IPS DF 6.9 (cell line): Measurements from ENCODE around the gene PLIN5.

Experiments
- DNase-seq: peaks from one replicate; pipeline ENCODE4 v3.0.0-alpha.2; 2013; ENCODE audit warnings: low read depth, low spot score
- H3K27ac ChIP-seq: one replicate; pipeline ENCODE4 v1.5.1; 2013; ENCODE audit warnings: low read length, control low read depth
- H3K27me3 ChIP-seq: 2 replicates; pipeline ENCODE4 v1.6.1; 2013; ENCODE audit warnings: mild to moderate bottlenecking, low read length; ENCODE audit not compliant: control insufficient read depth, insufficient read depth
- H3K36me3 ChIP-seq: 2 replicates; pipeline ENCODE4 v1.6.1; 2013; ENCODE audit warnings: low read length; ENCODE audit not compliant: control insufficient read depth, insufficient read depth
- H3K4me1 ChIP-seq: 2 replicates; pipeline ENCODE4 v1.6.1; 2013; ENCODE audit warnings: low read length; ENCODE audit not compliant: control insufficient read depth, insufficient read depth
- H3K4me3 ChIP-seq: 2 replicates; pipeline ENCODE4 v1.5.1; 2013; ENCODE audit warnings: mild to moderate bottlenecking, low read length
- H3K9me3 ChIP-seq: 2 replicates; pipeline ENCODE4 v1.6.1; 2013; ENCODE audit warnings: low read length, inconsistent platforms; ENCODE audit not compliant: control insufficient read depth, insufficient read depth
- WGBS: extraction: QIAGEN DNeasy Blood & Tissue Kit; methylation state at CpG from one replicate; pipeline ENCODE4 v1.1.7; 2013; ENCODE audit warnings: mixed read lengths, missing lambda C conversion rate; ENCODE audit not compliant: insufficient read length, insufficient coverage; 5-methylcytosine and 5-hydroxymethylcytosine counted together

Gene PLIN5

GRCh38 chr19:4577020-4577782 lies 42.2 kb upstream of the PLIN5 start:
- Histone ChIP-seq H3K27me3 (no peaks in the 10 kb centered on the region), H3K4me1 (0 out of 2 replicates have a peak, but pooled peaks cover 1% of the 10 kb centered on the region), H3K27ac (no peak overlapping the region), H3K4me3 (no peak overlapping the region), H3K9me3 (no peaks in the 10 kb centered on the region), H3K36me3 (no peaks in the 10 kb centered on the region)
- no peak for DNase-seq
- WGBS = no CpG with 5 or more reads among the region's 5 CpGs

- no peak for DNase-seq
- Histone ChIP-seq H3K9me3 (no peaks in the 10 kb centered on the region), H3K27ac (no peak overlapping the region), H3K36me3 (no peaks in the 10 kb centered on the region), H3K4me3 (no peak overlapping the region), H3K27me3 (no peaks in the 10 kb centered on the region), H3K4me1 (0 out of 2 replicates have a peak, but pooled peaks cover 1% of the 10 kb centered on the region)
- no CpG with 5 or more reads among the region's 17 CpGs for WGBS
Observed at GRCh38 chr19:4576016-4576933, 41.3 kb upstream of the PLIN5 start.

- Histone ChIP-seq H3K4me3 (no peak overlapping the region), H3K36me3 (no peaks in the 10 kb centered on the region), H3K4me1 (0 out of 2 replicates have a peak, but pooled peaks cover 1% of the 10 kb centered on the region), H3K9me3 (no peaks in the 10 kb centered on the region), H3K27ac (no peak overlapping the region), H3K27me3 (no peaks in the 10 kb centered on the region)
- no CpG with 5 or more reads among the region's 19 CpGs for WGBS
- no peak for DNase-seq
Observed at GRCh38 chr19:4575267-4576015, 40.4 kb upstream of the PLIN5 start.

DNA sequence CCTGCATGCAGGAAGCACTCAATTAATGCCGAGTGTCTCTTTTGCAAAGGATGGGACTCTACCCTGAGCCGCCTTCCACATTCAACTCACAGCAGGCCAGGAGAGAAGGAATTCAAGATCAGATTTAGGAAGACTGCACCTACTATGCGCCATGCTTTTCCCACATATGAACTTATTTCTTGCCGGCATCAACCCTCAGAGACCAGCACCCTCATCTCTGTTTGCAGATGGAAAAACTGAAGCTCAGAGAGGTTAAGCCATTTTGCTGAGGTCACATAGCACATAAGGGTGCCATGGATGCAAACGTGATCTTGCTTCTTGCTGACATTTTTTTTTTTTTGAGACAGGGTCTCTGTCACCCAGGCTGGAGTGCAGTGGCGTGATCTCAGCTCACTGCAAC lies 38.7 kb upstream of the PLIN5 start:
- H3K36me3 ChIP-seq = no peaks in the 10 kb centered on the region
- no peak for DNase-seq
- no peak overlapping the region for H3K4me3 ChIP-seq
- H3K27ac ChIP-seq = no peak overlapping the region
- no peaks in the 10 kb centered on the region for H3K27me3 ChIP-seq
- WGBS = no CpG with 5 or more reads among the region's 6 CpGs
- H3K9me3 ChIP-seq = no peaks in the 10 kb centered on the region
- H3K4me1 ChIP-seq = 0 out of 2 replicates have a peak, but pooled peaks cover 1% of the 10 kb centered on the region

- no peak overlapping the region for H3K4me3 ChIP-seq
- no peaks in the 10 kb centered on the region for H3K9me3 ChIP-seq
- H3K4me1 ChIP-seq = 0 out of 2 replicates have a peak, but pooled peaks cover 1% of the 10 kb centered on the region
- no peaks in the 10 kb centered on the region for H3K36me3 ChIP-seq
- no CpG with 5 or more reads among the region's 22 CpGs for WGBS
- no peak overlapping the region for H3K27ac ChIP-seq
- DNase-seq = no peak
- H3K27me3 ChIP-seq = no peaks in the 10 kb centered on the region
Observed at GRCh38 chr19:4571305-4571917, 36.4 kb upstream of the PLIN5 start.

DNA sequence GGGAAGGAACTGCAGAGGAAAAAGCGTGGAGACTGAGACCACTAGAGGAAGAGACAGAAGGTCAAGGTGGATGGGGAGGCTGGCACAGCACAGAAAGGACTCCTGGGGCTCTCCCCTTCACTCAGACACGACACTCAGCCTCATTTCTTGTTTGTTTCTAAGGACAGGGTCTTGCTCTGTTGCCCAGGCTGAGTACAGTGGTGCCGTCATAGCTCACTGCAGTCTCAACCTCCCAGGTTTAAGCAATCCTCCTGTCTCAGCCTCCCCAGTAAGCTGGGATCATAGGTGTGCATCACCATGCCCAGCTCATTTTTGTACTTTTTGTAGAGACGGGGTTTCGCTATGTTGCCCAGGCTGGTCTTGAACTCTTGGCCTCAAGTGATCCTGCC lies 35.9 kb upstream of the PLIN5 start:
- Histone ChIP-seq H3K27me3 (no peaks in the 10 kb centered on the region), H3K4me1 (0 out of 2 replicates have a peak, but pooled peaks cover 1% of the 10 kb centered on the region), H3K4me3 (no peak overlapping the region), H3K36me3 (no peaks in the 10 kb centered on the region), H3K9me3 (no peaks in the 10 kb centered on the region), H3K27ac (no peak overlapping the region)
- DNase-seq = no peak
- no CpG with 5 or more reads among the region's 5 CpGs for WGBS

DNA sequence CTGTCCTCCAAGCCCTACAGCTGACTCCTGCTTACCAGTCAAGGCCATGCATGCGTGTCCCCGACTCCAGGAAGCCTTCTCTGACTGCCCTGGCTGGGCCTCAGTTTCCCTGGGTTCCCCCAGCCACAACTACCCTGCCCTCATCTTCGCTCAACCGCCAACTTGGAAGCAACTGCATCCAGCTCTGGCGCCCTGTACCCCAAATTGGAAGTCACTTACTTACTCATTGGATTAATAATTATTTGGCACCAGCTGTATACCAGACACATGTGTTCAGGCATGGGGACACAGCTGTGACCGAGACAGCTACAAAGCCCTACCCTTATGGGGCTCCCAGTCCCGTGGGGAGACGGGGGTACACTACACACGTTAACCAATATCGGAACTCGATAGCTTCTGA lies 35.4 kb upstream of the PLIN5 start:
- Histone ChIP-seq H3K27me3 (no peaks in the 10 kb centered on the region), H3K4me1 (0 out of 2 replicates have a peak, but pooled peaks cover 1% of the 10 kb centered on the region), H3K4me3 (no peak overlapping the region), H3K27ac (no peak overlapping the region), H3K9me3 (no peaks in the 10 kb centered on the region), H3K36me3 (no peaks in the 10 kb centered on the region)
- no peak for DNase-seq
- WGBS = no CpG with 5 or more reads among the region's 11 CpGs

DNA sequence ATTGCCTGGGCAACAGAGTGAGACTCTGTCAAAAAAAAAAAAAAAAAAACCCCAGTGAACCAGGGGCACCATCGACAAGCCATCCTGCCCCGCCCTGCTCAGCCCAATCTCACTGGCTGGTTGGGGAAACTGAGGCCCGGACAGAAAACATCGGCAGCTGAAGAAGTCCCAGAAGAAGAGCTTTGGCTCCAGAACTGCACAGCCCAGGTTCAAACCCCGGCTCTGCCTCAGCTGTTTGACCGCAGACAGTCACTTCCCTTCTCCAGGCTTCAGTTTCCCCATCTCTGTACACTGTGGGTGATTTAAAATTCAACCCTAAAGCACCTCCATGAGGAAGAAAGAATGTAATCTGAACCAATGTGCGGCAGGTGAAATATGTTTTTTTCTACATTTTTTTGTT lies 33.9 kb upstream of the PLIN5 start:
- Histone ChIP-seq H3K27ac (no peak overlapping the region), H3K4me3 (no peak overlapping the region), H3K4me1 (no peaks in the 10 kb centered on the region), H3K9me3 (no peaks in the 10 kb centered on the region), H3K27me3 (no peaks in the 10 kb centered on the region), H3K36me3 (no peaks in the 10 kb centered on the region)
- DNase-seq = no peak
- WGBS = no CpG with 5 or more reads among the region's 7 CpGs

- no peaks in the 10 kb centered on the region for H3K4me1 ChIP-seq
- no peak for DNase-seq
- no peaks in the 10 kb centered on the region for H3K27me3 ChIP-seq
- H3K27ac ChIP-seq = no peak overlapping the region
- no peak overlapping the region for H3K4me3 ChIP-seq
- no peaks in the 10 kb centered on the region for H3K36me3 ChIP-seq
- WGBS = no CpG with 5 or more reads among the region's 14 CpGs
- H3K9me3 ChIP-seq = no peaks in the 10 kb centered on the region
Observed at GRCh38 chr19:4567584-4568071, 32.6 kb upstream of the PLIN5 start.
